HCT116 (cell line): ENCODE data around the gene MAGED1. TPM values are rescaled to one million over a fixed set of nuclear protein-coding genes. Genes with fewer than 3 reads are reported as not detected.

ENCODE experiments used
- ATAC-seq: fragments of 200-7000 bp; cut with Tn5 transposase; 2 replicates; pipeline ENCODE4 v1.9.1; 2020; ENCODE audit warnings: mild to moderate bottlenecking, moderate library complexity
- BruUV-seq: library from RNA; stranded (reverse); fragments of 400-500 nt; replicated peaks from 2 replicates; lab custom pipeline; 2021; lab: Mats Ljungman, UMichigan
- CTCF ChIA-PET: fragments of 300-600 bp; sonication (Branson Sonifier 250); formaldehyde crosslinking; loops from one replicate; lab custom pipeline; 2021; ENCODE audit warnings: antibody characterized with exemption; lab: Charles Lee
- POLR2A ChIA-PET: fragments of 300-600, 350-600 bp; sonication (Branson Sonifier 250); formaldehyde crosslinking; loops from one replicate; lab custom pipeline; 2021; ENCODE audit warnings: antibody characterized with exemption; lab: Charles Lee
- RAD21 ChIA-PET, 2 experiments: fragments of 300-600 bp; sonication (Branson Sonifier 250); formaldehyde crosslinking; loops; one replicate each; lab custom pipeline; 2023; ENCODE audit warnings: low total read pairs in 2 of 2; ENCODE audit not compliant: uncharacterized antibody in 2 of 2, unreplicated experiment in 2 of 2, low non-redundant PET in 1 of 2; lab: Charles Lee
- DNase-seq: peaks from one replicate; pipeline ENCODE4 v3.0.0-alpha.2; 2010; ENCODE audit warnings: low read depth, low spot score
- H2AFZ ChIP-seq: fragments of 200-600 bp; shearing (Covaris generic), sonication (generic); 2 replicates; pipeline ENCODE4 v1.6.1; 2017; ENCODE audit warnings: low read depth, mixed run types, mixed read lengths, antibody characterized with exemption, low read length; ENCODE audit not compliant: poor library complexity, severe bottlenecking
- H3K27ac ChIP-seq: 2 replicates; pipeline ENCODE4 v1.5.1; 2012; ENCODE audit warnings: low read depth, low read length
- H3K27me3 ChIP-seq: fragments of 200-600 bp; sonication (generic); 2 replicates; pipeline ENCODE4 v1.6.1; 2016; ENCODE audit warnings: mixed run types, low read length, mixed read lengths; ENCODE audit not compliant: insufficient read depth
- H3K36me3 ChIP-seq, 2 experiments: fragments of 200-500 bp in 1 of 2; fragments of 200-600 bp in 1 of 2; sonication (Bioruptor generic) in 1 of 2; sonication (generic) in 1 of 2; 2 replicates each; pipeline versions ENCODE4 v1.5.1 to v1.6.1; 2014 to 2016; ENCODE audit warnings: low read length in 2 of 2, inconsistent platforms in 1 of 2, mixed read lengths in 1 of 2, mixed run types in 1 of 2; ENCODE audit not compliant: insufficient read depth in 2 of 2, control insufficient read depth in 1 of 2
- H3K4me1 ChIP-seq, 2 experiments: fragments of 200-600 bp in 1 of 2; sonication (generic) in 1 of 2; 2 replicates each; pipeline versions ENCODE4 v1.5.1 to v1.6.1; 2012 to 2017; ENCODE audit warnings: low read length in 2 of 2, inconsistent platforms in 1 of 2, mild to moderate bottlenecking in 1 of 2, mixed read lengths in 1 of 2, mixed run types in 1 of 2, moderate library complexity in 1 of 2; ENCODE audit not compliant: insufficient read depth in 2 of 2, control insufficient read depth in 1 of 2
- H3K4me2 ChIP-seq: fragments of 200-600 bp; sonication (generic); 2 replicates; pipeline ENCODE4 v1.6.1; 2017; ENCODE audit warnings: mixed run types, low read length, mixed read lengths
- H3K4me3 ChIP-seq, 2 experiments: fragments of 200-600 bp in 1 of 2; sonication (generic) in 1 of 2; replicated peaks in 1 of 2; 2 replicates each; pipeline ENCODE4 v1.5.1; 2011 to 2016; ENCODE audit warnings: low read length in 2 of 2, control low read depth in 1 of 2, low read depth in 1 of 2, mild to moderate bottlenecking in 1 of 2, mixed read lengths in 1 of 2, mixed run types in 1 of 2
- H3K79me2 ChIP-seq: fragments of 200-600 bp; sonication (generic); 2 replicates; pipeline ENCODE4 v1.6.1; 2017; ENCODE audit warnings: mild to moderate bottlenecking, mixed run types, low read length, moderate library complexity, mixed read lengths; ENCODE audit not compliant: insufficient read depth
- H3K9ac ChIP-seq: fragments of 200-600 bp; sonication (generic); 2 replicates; pipeline ENCODE4 v1.6.1; 2016; ENCODE audit warnings: low read length, mixed read lengths
- H3K9me2 ChIP-seq: fragments of 200-600 bp; sonication (generic), shearing (Covaris generic); 2 replicates; pipeline ENCODE4 v1.6.1; 2017; ENCODE audit warnings: mixed run types, mild to moderate bottlenecking, moderate library complexity; ENCODE audit not compliant: insufficient read depth
- H3K9me3 ChIP-seq, 2 experiments: fragments of 200-500 bp in 1 of 2; fragments of 200-600 bp in 1 of 2; sonication (Bioruptor generic) in 1 of 2; sonication (generic) in 1 of 2; 2 replicates each; pipeline ENCODE4 v1.6.1; 2014 to 2017; ENCODE audit warnings: low read length in 2 of 2, mixed read lengths in 2 of 2, inconsistent platforms in 1 of 2, low read depth in 1 of 2, mild to moderate bottlenecking in 1 of 2, mixed run types in 1 of 2, moderate library complexity in 1 of 2; ENCODE audit not compliant: control insufficient read depth in 1 of 2, insufficient read depth in 1 of 2
- H4K20me1 ChIP-seq: fragments of 200-600 bp; sonication (generic), shearing (Covaris generic); 2 replicates; pipeline ENCODE4 v1.6.1; 2017; ENCODE audit warnings: mixed run types, mild to moderate bottlenecking, moderate library complexity; ENCODE audit not compliant: insufficient read depth
- CBX3 ChIP-seq: IDR thresholded peaks from 2 replicates; pipeline ENCODE4 v1.6.1; 2012; ENCODE audit warnings: low read depth
- EGR1 ChIP-seq: IDR thresholded peaks from 2 replicates; pipeline ENCODE4 v1.6.1; 2012; ENCODE audit warnings: low read depth
- EZH2 ChIP-seq: fragments of 200-600 bp; sonication (generic); IDR thresholded peaks from 2 replicates; pipeline ENCODE4 v1.6.1; 2017; ENCODE audit warnings: antibody characterized with exemption, mixed run types
- EZH2phosphoT487 ChIP-seq: fragments of 200-600 bp; IDR thresholded peaks from 2 replicates; pipeline ENCODE4 v1.6.1; 2018; ENCODE audit warnings: antibody characterized with exemption, borderline replicate concordance
- FOSL1 ChIP-seq: IDR thresholded peaks from 2 replicates; pipeline ENCODE4 v1.6.1; 2012; ENCODE audit warnings: low read depth
- POLR2A ChIP-seq: IDR thresholded peaks from 2 replicates; pipeline ENCODE4 v1.7.0; 2011; ENCODE audit warnings: borderline replicate concordance; ENCODE audit not compliant: insufficient read depth, insufficient read length; ENCODE audit errors: extremely low read depth
- POLR2AphosphoS5 ChIP-seq: IDR thresholded peaks from 2 replicates; pipeline ENCODE4 v1.6.1; 2011; ENCODE audit warnings: mild to moderate bottlenecking, low read depth, low read length, moderate library complexity
- RAD21 ChIP-seq: IDR thresholded peaks from 2 replicates; pipeline ENCODE4 v1.6.1; 2012; ENCODE audit warnings: low read depth, mild to moderate bottlenecking
- SP1 ChIP-seq: IDR thresholded peaks from 2 replicates; pipeline ENCODE4 v1.6.1; 2012; ENCODE audit warnings: low read depth
- TCF7L2 ChIP-seq: IDR thresholded peaks from 2 replicates; pipeline ENCODE4 v1.7.0; 2011; ENCODE audit warnings: borderline replicate concordance, inconsistent platforms; ENCODE audit not compliant: insufficient read depth, insufficient read length; ENCODE audit errors: extremely low read depth
- YY1 ChIP-seq: IDR thresholded peaks from 2 replicates; pipeline ENCODE4 v1.6.1; 2011; ENCODE audit warnings: low read length, low read depth, moderate library complexity, mild to moderate bottlenecking; ENCODE audit not compliant: insufficient replicate concordance; ENCODE audit errors: extremely low read depth
- ZFX ChIP-seq: fragments of 450-650 bp; IDR thresholded peaks from 2 replicates; pipeline ENCODE4 v1.6.1; 2017
- ZNF274 ChIP-seq: fragments of 200-500 bp; sonication (Bioruptor generic); IDR thresholded peaks from 2 replicates; pipeline ENCODE4 v1.6.1; 2014; ENCODE audit warnings: mild to moderate bottlenecking, low read depth, low read length, inconsistent platforms
- intact Hi-C: fragments of 100-400 bp; cut with micrococcal nuclease; formaldehyde crosslinking; loops from 2 replicates; pipeline ENCODE4 v1.10.0; 2022
- total RNA-seq: library from RNA; stranded (reverse); gene quantifications from one replicate; pipeline ENCODE4 v1.2.1, GENCODE V29; 2021; ENCODE audit not compliant: unreplicated experiment
- TF ChIP-seq, protein P1 (sequence below), 3 experiments: fragments of 200-600 bp in 1 of 3; sonication (generic) in 1 of 3; IDR thresholded peaks in 2 of 3; conservative IDR thresholded peaks in 1 of 3; 2 replicates each; pipeline ENCODE4 v1.5.1; 2012 to 2017; ENCODE audit warnings: low read depth in 2 of 3, low read length in 2 of 3, antibody characterized with exemption in 1 of 3, borderline replicate concordance in 1 of 3, control low read depth in 1 of 3, mild to moderate bottlenecking in 1 of 3, mixed read lengths in 1 of 3, mixed run types in 1 of 3, moderate library complexity in 1 of 3; ENCODE audit not compliant: insufficient read depth in 1 of 3

The MAGED1 gene
- total RNA-seq, 1 experiment from 2014 or later, result 82.3 TPM

GRCh38 chrX:51862920-51863319 is 30.5 kb upstream of the MAGED1 start (continued):
- TF ChIP-seq EZH2 (no peak), POLR2AphosphoS5 (no peak), RAD21 (no peak), YY1 (no peak), EZH2phosphoT487 (no peak), ZFX (no peak), SP1 (no peak), EGR1 (no peak)
- TF ChIP-seq, protein P1, sequence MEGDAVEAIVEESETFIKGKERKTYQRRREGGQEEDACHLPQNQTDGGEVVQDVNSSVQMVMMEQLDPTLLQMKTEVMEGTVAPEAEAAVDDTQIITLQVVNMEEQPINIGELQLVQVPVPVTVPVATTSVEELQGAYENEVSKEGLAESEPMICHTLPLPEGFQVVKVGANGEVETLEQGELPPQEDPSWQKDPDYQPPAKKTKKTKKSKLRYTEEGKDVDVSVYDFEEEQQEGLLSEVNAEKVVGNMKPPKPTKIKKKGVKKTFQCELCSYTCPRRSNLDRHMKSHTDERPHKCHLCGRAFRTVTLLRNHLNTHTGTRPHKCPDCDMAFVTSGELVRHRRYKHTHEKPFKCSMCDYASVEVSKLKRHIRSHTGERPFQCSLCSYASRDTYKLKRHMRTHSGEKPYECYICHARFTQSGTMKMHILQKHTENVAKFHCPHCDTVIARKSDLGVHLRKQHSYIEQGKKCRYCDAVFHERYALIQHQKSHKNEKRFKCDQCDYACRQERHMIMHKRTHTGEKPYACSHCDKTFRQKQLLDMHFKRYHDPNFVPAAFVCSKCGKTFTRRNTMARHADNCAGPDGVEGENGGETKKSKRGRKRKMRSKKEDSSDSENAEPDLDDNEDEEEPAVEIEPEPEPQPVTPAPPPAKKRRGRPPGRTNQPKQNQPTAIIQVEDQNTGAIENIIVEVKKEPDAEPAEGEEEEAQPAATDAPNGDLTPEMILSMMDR (IDR thresholded peaks at IDR 0.05 in 2 of 3, conservative IDR thresholded peaks at IDR 0.05 in 1 of 3; ENCODE audit: borderline replicate concordance in 1 of 3, insufficient read depth in 1 of 3, low read depth in 2 of 3, low read length in 2 of 3), result no peak

DNA sequence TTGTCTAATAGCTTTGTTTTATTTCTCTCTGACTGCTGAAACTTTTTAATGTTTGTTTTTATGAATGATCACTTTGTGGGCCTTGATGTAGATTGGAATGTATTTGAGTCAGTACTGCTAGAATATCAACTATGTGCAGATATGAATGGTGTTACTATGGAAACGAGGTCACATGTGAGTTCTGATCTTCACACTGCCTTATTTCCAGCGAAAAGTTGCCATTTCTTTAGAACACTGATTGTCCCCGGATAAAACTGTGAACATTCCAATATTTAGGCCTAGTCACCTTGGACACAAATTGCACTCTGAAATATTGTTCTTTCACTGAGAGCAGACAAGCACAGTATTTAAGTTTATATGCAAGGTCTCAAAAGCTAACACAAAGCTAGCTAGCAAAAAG is 27.2 kb upstream of the MAGED1 start:
- intact Hi-C loops, result no loop called here
- no TSS peak for BruUV-seq
- ATAC-seq (no peak), DNase-seq (no peak)
- Histone ChIP-seq H3K27ac (no peak overlapping the region), H2AFZ (no peak overlapping the region), H3K27me3 (no peaks in the 10 kb centered on the region), H3K36me3 (no peaks in the 10 kb centered on the region), H3K4me1 (no peaks in the 10 kb centered on the region), H3K9me2 (no peaks in the 10 kb centered on the region), H3K9ac (no peak overlapping the region), H3K4me2 (no peak overlapping the region), H3K4me3 (no peak overlapping the region), H3K9me3 (no peaks in the 10 kb centered on the region), H4K20me1 (no peaks in the 10 kb centered on the region), H3K79me2 (peaks cover 55% of the 10 kb centered on the region)
- TF ChIP-seq ZNF274, result no peak
- TF ChIP-seq ZFX, result no peak
- TF ChIP-seq FOSL1, result no peak
- TF ChIP-seq EZH2phosphoT487, result no peak
- no peak for TF ChIP-seq POLR2A
- TF ChIP-seq TCF7L2, result no peak
- TF ChIP-seq CBX3, result no peak
- no peak for TF ChIP-seq SP1
- POLR2A ChIA-PET, result no interaction called here
- RAD21 ChIA-PET, result no interaction called here
- CTCF ChIA-PET, result no interaction called here
